H9 (cell line): ENCODE data around the gene PANX2. TPM values are rescaled to one million over a fixed set of nuclear protein-coding genes. Genes with fewer than 3 reads are reported as not detected.
A peak's percentile ranks its signal among the peaks of the same experiment; 100 is the strongest.

ENCODE experiments used
- DNase-seq: peaks from one replicate; pipeline ENCODE4 v3.0.0-alpha.2; 2017
- H2AFZ ChIP-seq: one replicate; pipeline ENCODE4 v1.6.1; 2013; ENCODE audit warnings: mild to moderate bottlenecking, low read length, control low read depth, moderate library complexity
- H2AK5ac ChIP-seq: 2 replicates; pipeline ENCODE4 v1.6.1; 2013; ENCODE audit warnings: low read length, control low read depth, mixed read lengths; ENCODE audit not compliant: insufficient read length
- H2BK120ac ChIP-seq: one replicate; pipeline ENCODE4 v1.6.1; 2013; ENCODE audit warnings: low read depth, mild to moderate bottlenecking, low read length, control low read depth, inconsistent platforms; ENCODE audit not compliant: poor library complexity, severe bottlenecking
- H2BK12ac ChIP-seq: 2 replicates; pipeline ENCODE4 v1.6.1; 2013; ENCODE audit warnings: low read length, control low read depth, mixed read lengths, low read depth; ENCODE audit not compliant: insufficient read length
- H2BK15ac ChIP-seq: 2 replicates; pipeline ENCODE4 v1.6.1; 2013; ENCODE audit warnings: low read depth, low read length, control low read depth
- H2BK20ac ChIP-seq: one replicate; pipeline ENCODE4 v1.6.1; 2013; ENCODE audit warnings: low read depth, mild to moderate bottlenecking, low read length, control low read depth, inconsistent platforms; ENCODE audit not compliant: poor library complexity, severe bottlenecking
- H2BK5ac ChIP-seq: 2 replicates; pipeline ENCODE4 v1.6.1; 2013; ENCODE audit warnings: low read length, control low read depth, mixed read lengths; ENCODE audit not compliant: insufficient read length
- H3K14ac ChIP-seq: 2 replicates; pipeline ENCODE4 v1.6.1; 2013; ENCODE audit warnings: low read length, control low read depth; ENCODE audit not compliant: insufficient read depth
- H3K18ac ChIP-seq: 2 replicates; pipeline ENCODE4 v1.6.1; 2013; ENCODE audit warnings: low read depth, mild to moderate bottlenecking, mixed read lengths, low read length, control low read depth; ENCODE audit not compliant: insufficient read length
- H3K23ac ChIP-seq: 2 replicates; pipeline ENCODE4 v1.6.1; 2013; ENCODE audit warnings: low read length, control low read depth, mixed read lengths, low read depth; ENCODE audit not compliant: insufficient read length
- H3K23me2 ChIP-seq: 2 replicates; pipeline ENCODE4 v1.6.1; 2013; ENCODE audit warnings: low read depth, mild to moderate bottlenecking, mixed read lengths, low read length, control low read depth; ENCODE audit not compliant: insufficient read length, poor library complexity, severe bottlenecking
- H3K27ac ChIP-seq: 2 replicates; pipeline ENCODE4 v1.5.1; 2013; ENCODE audit warnings: low read length, control low read depth, mixed read lengths, low read depth; ENCODE audit not compliant: insufficient read length
- H3K27me3 ChIP-seq: 2 replicates; pipeline ENCODE4 v1.6.1; 2013; ENCODE audit warnings: low read length, control low read depth, inconsistent platforms; ENCODE audit not compliant: insufficient read depth
- H3K4ac ChIP-seq: 2 replicates; pipeline ENCODE4 v1.6.1; 2013; ENCODE audit warnings: low read depth, mild to moderate bottlenecking, control low read depth, inconsistent platforms, low read length, moderate library complexity
- H3K4me1 ChIP-seq: 2 replicates; pipeline ENCODE4 v1.6.1; 2013; ENCODE audit warnings: low read length, control low read depth, inconsistent platforms; ENCODE audit not compliant: insufficient read depth
- H3K4me2 ChIP-seq: 2 replicates; pipeline ENCODE4 v1.6.1; 2013; ENCODE audit warnings: low read length, control low read depth, mixed read lengths; ENCODE audit not compliant: insufficient read length, insufficient read depth
- H3K56ac ChIP-seq: 2 replicates; pipeline ENCODE4 v1.6.1; 2013; ENCODE audit warnings: low read depth, mild to moderate bottlenecking, mixed read lengths, low read length, control low read depth; ENCODE audit not compliant: insufficient read length
- H3K79me1 ChIP-seq: 2 replicates; pipeline ENCODE4 v1.6.1; 2013; ENCODE audit warnings: low read depth, mild to moderate bottlenecking, moderate library complexity, low read length, control low read depth, inconsistent platforms; ENCODE audit not compliant: insufficient read depth, poor library complexity, severe bottlenecking
- H3K79me2 ChIP-seq: 2 replicates; pipeline ENCODE4 v1.6.1; 2013; ENCODE audit warnings: low read length, control low read depth, inconsistent platforms; ENCODE audit not compliant: insufficient read depth
- H3K9ac ChIP-seq: 2 replicates; pipeline ENCODE4 v1.6.1; 2013; ENCODE audit warnings: low read length, control low read depth, mixed read lengths; ENCODE audit not compliant: insufficient read length; ENCODE audit errors: extremely low read depth
- H3K9me3 ChIP-seq: one replicate; pipeline ENCODE4 v1.6.1; 2013; ENCODE audit warnings: low read depth, low read length, inconsistent platforms; ENCODE audit not compliant: control insufficient read depth
- H3T11ph ChIP-seq: one replicate; pipeline ENCODE4 v1.6.1; 2013; ENCODE audit warnings: mild to moderate bottlenecking, low read length, control low read depth, inconsistent platforms
- H4K20me1 ChIP-seq: one replicate; pipeline ENCODE4 v1.6.1; 2013; ENCODE audit not compliant: control insufficient read depth, insufficient read length, insufficient read depth
- H4K5ac ChIP-seq: 2 replicates; pipeline ENCODE4 v1.6.1; 2013; ENCODE audit warnings: low read depth, mild to moderate bottlenecking, mixed read lengths, low read length, control low read depth; ENCODE audit not compliant: insufficient read length
- H4K8ac ChIP-seq: replicated peaks from 2 replicates; pipeline ENCODE4 v1.6.1; 2013; ENCODE audit warnings: low read length, control low read depth, mixed read lengths, low read depth; ENCODE audit not compliant: insufficient read length
- H4K91ac ChIP-seq: 2 replicates; pipeline ENCODE4 v1.6.1; 2013; ENCODE audit warnings: low read depth, mild to moderate bottlenecking, moderate library complexity, mixed read lengths, low read length, control low read depth; ENCODE audit not compliant: insufficient read length
- H3K27ac Mint-ChIP-seq, 3 experiments: 2 replicates in 2 of 3; 3 replicates in 1 of 3; pipeline ENCODE4 v1.8.0; 2020 to 2021; ENCODE audit warnings: mixed read lengths in 3 of 3, mild to moderate bottlenecking in 1 of 3, moderate library complexity in 1 of 3
- H3K27me3 Mint-ChIP-seq: 2 replicates; pipeline ENCODE4 v1.8.0; 2021; ENCODE audit warnings: low read depth, mild to moderate bottlenecking, moderate library complexity, mixed read lengths
- H3K36me3 Mint-ChIP-seq, 3 experiments: 2 replicates in 2 of 3; 3 replicates in 1 of 3; pipeline ENCODE4 v1.8.0; 2020 to 2021; ENCODE audit warnings: low read depth in 3 of 3, mixed read lengths in 3 of 3; ENCODE audit not compliant: insufficient read depth in 1 of 3
- H3K4me1 Mint-ChIP-seq, 2 experiments: 2 replicates each; pipeline ENCODE4 v1.8.0; 2020; ENCODE audit warnings: mixed read lengths in 2 of 2
- H3K4me3 Mint-ChIP-seq, 2 experiments: 2 replicates in 1 of 2; 3 replicates in 1 of 2; pipeline ENCODE4 v1.8.0; 2020 to 2021; ENCODE audit warnings: mild to moderate bottlenecking in 2 of 2, mixed read lengths in 2 of 2, moderate library complexity in 1 of 2
- H3K9me3 Mint-ChIP-seq, 2 experiments: 2 replicates in 1 of 2; 3 replicates in 1 of 2; pipeline ENCODE4 v1.8.0; 2020; ENCODE audit warnings: mild to moderate bottlenecking in 2 of 2, mixed read lengths in 2 of 2, moderate library complexity in 1 of 2
- CTCF ChIP-seq: fragments of 200-600 bp; sonication (generic); conservative IDR thresholded peaks from 3 replicates; pipeline ENCODE4 v1.8.0; 2021; ENCODE audit warnings: antibody characterized with exemption, mild to moderate bottlenecking
- WGBS: extraction: QIAGEN DNeasy Blood & Tissue Kit; methylation state at CpG from one replicate; pipeline ENCODE4 v1.1.7; 2013; ENCODE audit warnings: missing lambda C conversion rate, low lambda C conversion rate, mixed read lengths; ENCODE audit not compliant: insufficient read length; ENCODE audit errors: extremely low coverage; 5-methylcytosine and 5-hydroxymethylcytosine counted together
- total RNA-seq: library from RNA; stranded (reverse); gene quantifications from 2 replicates; pipeline ENCODE4 v1.2.1, GENCODE V29; 2021

PANX2 gene
- total RNA-seq, 1 experiment from 2014 or later: 8.0 TPM

DNA sequence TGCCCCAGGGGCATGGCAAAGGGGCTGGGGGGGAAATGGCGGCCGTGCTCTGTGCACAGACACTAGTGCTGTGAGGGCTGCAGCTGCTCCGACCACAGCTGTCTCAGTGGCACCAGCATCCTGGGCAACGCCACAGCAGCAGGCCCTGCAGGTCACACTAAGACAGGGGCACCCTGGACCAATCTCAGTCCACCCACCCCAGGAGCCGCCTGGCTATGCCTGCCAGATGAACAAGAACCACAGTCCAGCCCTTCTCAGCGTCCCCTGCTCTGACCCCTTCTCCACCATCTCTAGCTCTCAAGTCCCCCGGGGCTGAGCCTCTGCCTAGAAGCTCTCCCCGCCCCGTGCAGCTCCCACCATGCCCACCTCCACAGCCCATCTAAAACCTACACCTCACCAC is 57.8 kb downstream of the PANX2 start:
- Histone ChIP-seq H2BK20ac (no peak overlapping the region), H3K23me2 (no peaks in the 10 kb centered on the region), H3K4me2 (no peak overlapping the region), H2AFZ (no peak overlapping the region), H2BK15ac (no peak overlapping the region), H3K14ac (no peak overlapping the region), H3K27ac (no peak overlapping the region), H4K5ac (no peak overlapping the region), H3K4me1 (no peaks in the 10 kb centered on the region), H4K20me1 (no peaks in the 10 kb centered on the region), H2BK5ac (no peak overlapping the region), H3K56ac (no peak overlapping the region), H3K79me2 (no peaks in the 10 kb centered on the region), H3K79me1 (no peaks in the 10 kb centered on the region), H3K18ac (no peak overlapping the region), H3K9me3 (no peaks in the 10 kb centered on the region), H3K23ac (no peak overlapping the region), H2AK5ac (no peak overlapping the region), H4K8ac (no peak overlapping the region), H3K4ac (no peak overlapping the region), H3T11ph (no peak overlapping the region), H3K27me3 (no peaks in the 10 kb centered on the region), H4K91ac (no peak overlapping the region), H2BK12ac (no peak overlapping the region), H2BK120ac (no peak overlapping the region), H3K9ac (no peak overlapping the region)
- H3K27ac Mint-ChIP-seq: peak overlapping the region; percentile 69 to 89 (median 85); a peak in 4 of 7 replicates
- TF ChIP-seq CTCF: no peak
- WGBS: no CpG with 5 or more reads among the region's 9 CpGs
- H3K4me3 Mint-ChIP-seq: no peak overlapping the region
- peaks cover 11 to 32% (median 25%) of the 10 kb centered on the region in 3 experiments for H3K36me3 Mint-ChIP-seq
- no peak for DNase-seq
- no peaks in the 10 kb centered on the region for H3K4me1 Mint-ChIP-seq
- no peaks in the 10 kb centered on the region for H3K27me3 Mint-ChIP-seq
- H3K9me3 Mint-ChIP-seq: peaks cover 0 to 2% of the 10 kb centered on the region in 2 experiments; a peak in 1 of 5 replicates
